ENCODE results near the gene YTHDC2.

Gene YTHDC2

GRCh38 chr5:113606298-113607134 is 93.0 kb downstream of the YTHDC2 start:
- peak; percentile 54 for DNase-seq (ENCODE audit: low spot score)

GRCh38 chr5:113607361-113607760 is 93.9 kb downstream of the YTHDC2 start:
- DNase-seq (ENCODE audit: low spot score) = no peak

GRCh38 chr5:113608113-113608596 is 94.7 kb downstream of the YTHDC2 start:
- DNase-seq (ENCODE audit: low spot score) = peak; percentile 9

- DNase-seq (ENCODE audit: low spot score) = peak; percentile 65
Measured at GRCh38 chr5:113612060-113612496, 98.6 kb downstream of the YTHDC2 start.

- DNase-seq (ENCODE audit: low spot score) = no peak
Measured at GRCh38 chr5:113614191-113614590, 100.7 kb downstream of the YTHDC2 start.

- no peak for DNase-seq (ENCODE audit: low spot score)
Measured at GRCh38 chr5:113615708-113616107, 102.2 kb downstream of the YTHDC2 start.

GRCh38 chr5:113617191-113617796 is 103.8 kb downstream of the YTHDC2 start:
- DNase-seq (ENCODE audit: low spot score) = no peak

GRCh38 chr5:113632996-113633395 is 119.5 kb downstream of the YTHDC2 start:
- no peak for DNase-seq (ENCODE audit: low spot score)

- DNase-seq (ENCODE audit: low spot score) = no peak
Measured at GRCh38 chr5:113634957-113635356, 121.5 kb downstream of the YTHDC2 start.

- DNase-seq (ENCODE audit: low spot score) = no peak
Measured at GRCh38 chr5:113641715-113642114, 128.2 kb downstream of the YTHDC2 start.

All from AG08395 (cell line).